ENCODE results near the gene GCC1.
"Not testable (repeated sequence)": the region's sequence is repeated elsewhere in the genome, so short reads cannot be mapped to it uniquely, and the experiment has no call there.

Gene GCC1

DNA sequence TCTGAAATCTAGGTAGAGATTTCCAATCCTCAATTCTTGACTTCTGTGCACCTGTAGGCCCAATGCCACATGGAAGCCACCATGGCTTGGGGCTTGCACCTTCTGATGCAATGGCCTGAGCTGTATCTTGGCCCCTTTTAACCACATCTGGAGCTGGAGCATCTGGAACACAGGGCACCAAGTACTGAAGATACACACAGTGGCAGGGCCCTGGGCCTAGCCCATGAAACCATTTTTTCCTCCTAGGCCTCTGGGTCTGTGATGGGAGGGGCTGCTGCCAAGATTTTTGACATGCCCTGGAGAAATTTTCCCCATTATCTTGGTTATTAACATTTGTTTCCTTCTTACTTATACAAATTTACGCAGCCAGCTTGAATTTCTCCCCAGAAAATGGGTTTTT lies 39.1 kb downstream of the GCC1 start:
- Histone ChIP-seq H3K4me3 (ENCODE audit: low read depth in 1 of 5, low read length in 5 of 5) (no peak overlapping the region), H3K27ac (ENCODE audit: low read depth, low read length) (no peak overlapping the region), H3K9ac (ENCODE audit: low read length in 5 of 5) (no peak overlapping the region), H3K4me1 (ENCODE audit: control insufficient read depth in 5 of 5, insufficient read depth in 5 of 5, low read length in 5 of 5) (no peaks in the 10 kb centered on the region), H3K36me3 (ENCODE audit: control insufficient read depth in 5 of 5, insufficient read depth in 5 of 5, low read length in 5 of 5) (no peaks in the 10 kb centered on the region), H3K27me3 (ENCODE audit: control insufficient read depth in 5 of 5, insufficient read depth in 4 of 5, low read length in 5 of 5) (no peaks in the 10 kb centered on the region), H3K9me3 (ENCODE audit: control insufficient read depth in 5 of 5, low read length in 5 of 5) (peaks cover 0 to 2% (median 0%) of the 10 kb centered on the region in 5 donors)

DNA sequence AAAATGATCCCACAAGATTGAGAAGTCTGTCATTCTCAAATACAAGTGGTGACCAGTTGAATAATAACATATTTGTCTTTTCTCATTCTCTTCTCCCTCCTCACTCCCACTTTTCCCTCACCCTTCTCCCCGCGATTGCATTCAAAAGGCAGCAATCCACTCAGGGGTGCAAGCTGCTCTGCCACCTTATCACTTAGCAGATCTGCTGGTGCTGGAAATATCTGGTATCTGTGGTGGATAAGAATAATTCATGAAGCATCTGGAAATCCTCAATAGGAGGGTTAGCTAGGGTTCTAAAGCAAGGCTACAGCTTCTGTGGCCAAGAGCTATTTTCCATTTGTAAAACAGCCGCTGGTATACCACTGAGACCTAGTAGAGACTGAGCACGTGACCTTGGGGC lies 43.8 kb downstream of the GCC1 start:
- H3K36me3 ChIP-seq (ENCODE audit: control insufficient read depth in 5 of 5, insufficient read depth in 5 of 5, low read length in 5 of 5) = no peaks in the 10 kb centered on the region
- H3K27me3 ChIP-seq (ENCODE audit: control insufficient read depth in 5 of 5, insufficient read depth in 4 of 5, low read length in 5 of 5) = peaks cover 0 to 15% (median 7%) of the 10 kb centered on the region in 5 donors
- peaks cover 0 to 5% (median 0%) of the 10 kb centered on the region in 5 donors for H3K4me1 ChIP-seq (ENCODE audit: control insufficient read depth in 5 of 5, insufficient read depth in 5 of 5, low read length in 5 of 5)
- no peak overlapping the region for H3K4me3 ChIP-seq (ENCODE audit: low read depth in 1 of 5, low read length in 5 of 5)
- peaks cover 0 to 2% (median 0%) of the 10 kb centered on the region in 5 donors for H3K9me3 ChIP-seq (ENCODE audit: control insufficient read depth in 5 of 5, low read length in 5 of 5)
- no peak overlapping the region for H3K9ac ChIP-seq (ENCODE audit: low read length in 5 of 5)
- no peak overlapping the region for H3K27ac ChIP-seq (ENCODE audit: low read depth, low read length)

DNA sequence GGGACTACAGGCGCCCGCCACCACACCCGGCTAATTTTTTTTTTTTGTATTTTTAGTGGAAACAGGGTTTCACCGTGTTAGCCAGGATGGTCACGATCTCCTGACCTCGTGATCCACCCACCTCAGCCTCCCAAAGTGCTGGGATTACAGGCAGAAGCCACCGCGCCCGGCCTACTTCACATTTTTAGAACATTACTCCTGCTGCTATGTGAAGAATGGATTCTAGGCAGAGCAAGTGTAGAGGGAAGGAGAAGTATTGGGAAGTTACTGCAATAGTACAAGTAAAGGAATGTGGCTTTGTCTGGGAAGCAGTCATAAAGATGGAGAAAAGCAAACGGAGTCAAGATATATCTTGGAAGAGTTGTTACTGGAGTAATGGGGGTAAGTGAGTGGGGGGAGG lies 44.9 kb downstream of the GCC1 start:
- H3K9ac ChIP-seq (ENCODE audit: low read length in 5 of 5); H3K4me3 ChIP-seq (ENCODE audit: low read depth in 1 of 5, low read length in 5 of 5); H3K27ac ChIP-seq (ENCODE audit: low read depth, low read length); H3K4me1 ChIP-seq (ENCODE audit: control insufficient read depth in 5 of 5, insufficient read depth in 5 of 5, low read length in 5 of 5); H3K36me3 ChIP-seq (ENCODE audit: control insufficient read depth in 5 of 5, insufficient read depth in 5 of 5, low read length in 5 of 5); H3K9me3 ChIP-seq (ENCODE audit: control insufficient read depth in 5 of 5, low read length in 5 of 5): not testable (repeated sequence)
- H3K27me3 ChIP-seq (ENCODE audit: control insufficient read depth in 5 of 5, insufficient read depth in 4 of 5, low read length in 5 of 5) = peaks cover 0 to 22% (median 10%) of the 10 kb centered on the region in 5 donors

DNA sequence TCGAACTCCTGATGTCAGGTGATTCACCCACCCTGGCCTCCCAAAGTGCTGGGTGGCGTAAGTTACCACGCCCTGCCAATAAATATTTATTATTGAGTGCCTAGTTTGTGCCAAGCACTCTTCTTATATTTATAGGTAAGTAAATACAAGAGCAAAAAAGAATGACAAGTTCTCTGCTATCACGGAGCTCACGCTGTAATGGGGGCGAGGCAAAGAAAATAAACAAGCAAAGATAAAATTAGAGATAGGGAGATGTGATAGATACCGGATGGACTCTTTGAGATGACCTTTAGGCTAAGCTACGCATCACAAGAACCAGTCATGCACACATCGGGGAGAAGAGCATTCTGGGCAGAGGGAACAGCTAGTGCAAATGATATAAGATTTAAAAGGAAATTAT lies 46.3 kb downstream of the GCC1 start:
- no peaks in the 10 kb centered on the region for H3K36me3 ChIP-seq (ENCODE audit: control insufficient read depth in 5 of 5, insufficient read depth in 5 of 5, low read length in 5 of 5)
- no peak overlapping the region for H3K27ac ChIP-seq (ENCODE audit: low read depth, low read length)
- H3K9ac ChIP-seq (ENCODE audit: low read length in 5 of 5) = no peak overlapping the region
- no peak overlapping the region for H3K4me3 ChIP-seq (ENCODE audit: low read depth in 1 of 5, low read length in 5 of 5)
- no peaks in the 10 kb centered on the region for H3K9me3 ChIP-seq (ENCODE audit: control insufficient read depth in 5 of 5, low read length in 5 of 5)
- peaks cover 0 to 32% (median 21%) of the 10 kb centered on the region in 5 donors for H3K27me3 ChIP-seq (ENCODE audit: control insufficient read depth in 5 of 5, insufficient read depth in 4 of 5, low read length in 5 of 5)
- peaks cover 0 to 6% (median 0%) of the 10 kb centered on the region in 5 donors for H3K4me1 ChIP-seq (ENCODE audit: control insufficient read depth in 5 of 5, insufficient read depth in 5 of 5, low read length in 5 of 5)

DNA sequence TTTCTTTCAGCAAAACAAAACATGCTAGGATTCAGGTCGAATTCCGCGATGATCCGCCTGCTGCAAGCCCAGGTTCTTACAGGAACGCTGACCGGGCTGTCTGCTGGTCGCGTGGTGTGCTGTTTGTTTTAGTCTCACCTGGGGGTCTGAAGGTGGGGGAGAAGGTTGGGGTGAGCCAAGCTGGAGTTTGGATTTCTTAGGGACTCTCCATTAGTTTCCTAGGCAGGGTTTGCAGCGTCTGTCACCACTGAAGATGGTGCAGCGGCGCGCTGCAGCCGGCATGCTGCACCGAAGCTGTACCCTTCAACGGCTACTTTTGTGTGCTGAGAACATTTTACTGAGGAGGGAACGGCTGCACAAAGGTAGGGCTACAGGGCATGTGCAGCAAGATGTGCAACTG lies 48.7 kb downstream of the GCC1 start:
- Histone ChIP-seq H3K9ac (ENCODE audit: low read length in 5 of 5) (no peak overlapping the region), H3K27ac (ENCODE audit: low read depth, low read length) (no peak overlapping the region), H3K4me3 (ENCODE audit: low read depth in 1 of 5, low read length in 5 of 5) (no peak overlapping the region)

DNA sequence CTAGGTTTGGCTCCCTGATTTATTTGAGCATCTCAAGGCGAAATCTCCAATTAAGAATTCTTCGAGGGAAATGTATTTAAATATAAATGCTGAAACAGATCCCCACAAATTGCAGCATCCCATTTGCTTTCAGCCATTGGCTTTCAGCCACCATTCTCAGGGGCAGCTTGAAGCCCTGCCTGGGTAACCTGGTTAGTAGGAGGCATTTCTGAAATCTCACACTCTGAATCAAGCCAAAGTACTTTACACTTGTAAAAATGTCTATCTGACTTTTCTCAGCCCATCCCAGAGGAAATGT lies 49.1 kb downstream of the GCC1 start:
- Histone ChIP-seq H3K36me3 (ENCODE audit: control insufficient read depth in 5 of 5, insufficient read depth in 5 of 5, low read length in 5 of 5) (no peaks in the 10 kb centered on the region), H3K9ac (ENCODE audit: low read length in 5 of 5) (no peak overlapping the region), H3K9me3 (ENCODE audit: control insufficient read depth in 5 of 5, low read length in 5 of 5) (no peaks in the 10 kb centered on the region), H3K27ac (ENCODE audit: low read depth, low read length) (no peak overlapping the region), H3K27me3 (ENCODE audit: control insufficient read depth in 5 of 5, insufficient read depth in 4 of 5, low read length in 5 of 5) (peaks cover 6 to 35% (median 21%) of the 10 kb centered on the region in 5 donors), H3K4me1 (ENCODE audit: control insufficient read depth in 5 of 5, insufficient read depth in 5 of 5, low read length in 5 of 5) (peaks cover 0 to 6% (median 0%) of the 10 kb centered on the region in 5 donors), H3K4me3 (ENCODE audit: low read depth in 1 of 5, low read length in 5 of 5) (no peak overlapping the region)

More for the DNA sequence above, 48.7 kb downstream of the GCC1 start:
- Histone ChIP-seq H3K27me3 (ENCODE audit: control insufficient read depth in 5 of 5, insufficient read depth in 4 of 5, low read length in 5 of 5) (peaks cover 6 to 35% (median 21%) of the 10 kb centered on the region in 5 donors), H3K36me3 (ENCODE audit: control insufficient read depth in 5 of 5, insufficient read depth in 5 of 5, low read length in 5 of 5) (no peaks in the 10 kb centered on the region), H3K4me1 (ENCODE audit: control insufficient read depth in 5 of 5, insufficient read depth in 5 of 5, low read length in 5 of 5) (peaks cover 0 to 6% (median 0%) of the 10 kb centered on the region in 5 donors), H3K9me3 (ENCODE audit: control insufficient read depth in 5 of 5, low read length in 5 of 5) (no peaks in the 10 kb centered on the region)

DNA sequence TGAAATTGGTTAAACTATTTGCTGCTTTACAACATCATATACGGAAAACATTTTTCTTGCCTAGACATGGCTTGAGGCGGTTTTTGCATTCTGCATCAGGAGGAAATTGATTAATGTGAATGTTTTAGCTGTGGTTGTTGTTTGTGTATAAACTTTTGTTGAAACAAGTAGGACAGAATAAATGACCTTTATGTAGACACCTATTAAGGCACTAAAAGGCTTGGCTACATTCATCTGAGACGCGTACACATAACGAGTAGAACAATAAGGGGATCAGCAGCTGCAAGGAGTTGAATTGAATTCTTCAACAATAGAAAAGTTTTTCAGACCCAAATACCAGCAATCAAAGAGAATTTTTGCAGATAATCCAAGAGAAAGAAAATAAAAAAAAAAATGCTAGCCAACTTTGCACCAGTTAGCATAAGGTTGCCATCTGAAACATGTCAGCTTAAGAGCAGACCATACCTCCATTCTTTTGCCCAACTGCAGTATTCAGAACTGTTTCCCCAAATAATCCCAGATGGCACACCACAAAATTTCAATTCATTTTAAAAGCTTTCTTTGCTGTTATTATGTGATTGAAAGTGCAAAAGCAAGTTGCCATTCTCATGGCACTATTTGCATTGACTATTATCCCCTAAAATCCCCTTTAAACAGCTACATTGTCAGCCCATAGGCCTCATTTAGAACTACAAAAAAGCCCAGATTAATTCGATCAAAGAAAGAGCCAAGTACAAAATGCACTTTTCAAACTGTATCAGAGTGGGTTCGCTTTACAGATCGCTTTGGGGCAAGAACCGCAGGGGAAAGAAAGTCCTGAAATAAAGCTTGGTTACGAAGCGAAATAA lies 49.6 kb downstream of the GCC1 start:
- Histone ChIP-seq H3K9ac (ENCODE audit: low read length in 5 of 5) (no peak overlapping the region), H3K9me3 (ENCODE audit: control insufficient read depth in 5 of 5, low read length in 5 of 5) (peaks cover 0 to under 1% (median 0%) of the 10 kb centered on the region in 5 donors), H3K36me3 (ENCODE audit: control insufficient read depth in 5 of 5, insufficient read depth in 5 of 5, low read length in 5 of 5) (no peaks in the 10 kb centered on the region), H3K4me1 (ENCODE audit: control insufficient read depth in 5 of 5, insufficient read depth in 5 of 5, low read length in 5 of 5) (peaks cover 0 to 6% (median 0%) of the 10 kb centered on the region in 5 donors), H3K27ac (ENCODE audit: low read depth, low read length) (no peak overlapping the region), H3K27me3 (ENCODE audit: control insufficient read depth in 5 of 5, insufficient read depth in 4 of 5, low read length in 5 of 5) (peaks cover 6 to 35% (median 21%) of the 10 kb centered on the region in 5 donors), H3K4me3 (ENCODE audit: low read depth in 1 of 5, low read length in 5 of 5) (no peak overlapping the region)

DNA sequence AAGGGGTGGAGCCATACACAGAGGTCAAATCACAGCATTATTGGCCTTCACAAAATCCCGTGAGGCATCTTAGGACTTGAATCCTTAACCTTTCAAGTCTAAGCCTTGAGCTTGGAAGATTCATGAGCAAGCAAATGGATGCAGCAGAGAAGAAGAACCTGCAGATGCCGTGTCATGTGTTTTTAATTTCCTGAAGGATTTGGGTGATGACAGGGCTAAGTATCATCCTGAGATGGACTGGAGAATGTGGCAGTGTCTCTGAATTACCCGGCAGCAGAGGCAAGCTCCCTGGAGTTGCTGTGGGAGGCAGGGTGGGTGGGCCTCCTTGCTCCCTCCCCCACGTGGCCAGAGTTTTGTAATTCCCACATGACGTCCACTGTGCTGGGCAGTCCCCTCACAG lies 50.8 kb downstream of the GCC1 start:
- Histone ChIP-seq H3K4me3 (ENCODE audit: low read depth in 1 of 5, low read length in 5 of 5) (no peak overlapping the region), H3K9ac (ENCODE audit: low read length in 5 of 5) (no peak overlapping the region), H3K9me3 (ENCODE audit: control insufficient read depth in 5 of 5, low read length in 5 of 5) (peaks cover 0 to 9% (median 0%) of the 10 kb centered on the region in 5 donors), H3K27me3 (ENCODE audit: control insufficient read depth in 5 of 5, insufficient read depth in 4 of 5, low read length in 5 of 5) (peaks cover 6 to 35% (median 21%) of the 10 kb centered on the region in 5 donors), H3K36me3 (ENCODE audit: control insufficient read depth in 5 of 5, insufficient read depth in 5 of 5, low read length in 5 of 5) (no peaks in the 10 kb centered on the region), H3K27ac (ENCODE audit: low read depth, low read length) (no peak overlapping the region), H3K4me1 (ENCODE audit: control insufficient read depth in 5 of 5, insufficient read depth in 5 of 5, low read length in 5 of 5) (peaks cover 0 to 6% (median 0%) of the 10 kb centered on the region in 5 donors)

DNA sequence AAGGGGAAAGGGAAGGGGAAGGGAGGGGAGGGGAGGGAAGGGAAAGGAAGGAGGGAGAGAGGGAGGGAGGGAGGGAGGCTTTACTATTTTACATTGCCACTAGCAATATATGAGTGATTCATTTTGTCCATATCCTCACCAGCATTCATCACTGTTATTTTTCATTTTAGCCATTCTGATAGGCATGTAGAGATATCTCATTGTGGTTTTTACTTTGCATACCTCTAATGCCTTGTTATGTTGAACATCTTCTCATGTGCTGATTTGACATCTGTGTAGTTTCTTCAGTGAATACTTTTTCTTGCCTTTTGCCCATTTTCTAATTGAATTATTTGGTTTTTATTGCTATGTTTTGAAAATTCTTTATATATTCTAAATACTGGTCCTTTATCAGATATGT lies 52.7 kb downstream of the GCC1 start:
- H3K9me3 ChIP-seq (ENCODE audit: control insufficient read depth in 5 of 5, low read length in 5 of 5) = peaks cover 0 to 16% (median 3%) of the 10 kb centered on the region in 5 donors
- no peak overlapping the region for H3K4me3 ChIP-seq (ENCODE audit: low read depth in 1 of 5, low read length in 5 of 5)
- H3K27me3 ChIP-seq (ENCODE audit: control insufficient read depth in 5 of 5, insufficient read depth in 4 of 5, low read length in 5 of 5) = peaks cover 6 to 31% (median 18%) of the 10 kb centered on the region in 5 donors
- H3K4me1 ChIP-seq (ENCODE audit: control insufficient read depth in 5 of 5, insufficient read depth in 5 of 5, low read length in 5 of 5) = peaks cover 0 to 6% (median 0%) of the 10 kb centered on the region in 5 donors
- H3K27ac ChIP-seq (ENCODE audit: low read depth, low read length) = no peak overlapping the region
- H3K9ac ChIP-seq (ENCODE audit: low read length in 5 of 5) = no peak overlapping the region
- H3K36me3 ChIP-seq (ENCODE audit: control insufficient read depth in 5 of 5, insufficient read depth in 5 of 5, low read length in 5 of 5) = no peaks in the 10 kb centered on the region

DNA sequence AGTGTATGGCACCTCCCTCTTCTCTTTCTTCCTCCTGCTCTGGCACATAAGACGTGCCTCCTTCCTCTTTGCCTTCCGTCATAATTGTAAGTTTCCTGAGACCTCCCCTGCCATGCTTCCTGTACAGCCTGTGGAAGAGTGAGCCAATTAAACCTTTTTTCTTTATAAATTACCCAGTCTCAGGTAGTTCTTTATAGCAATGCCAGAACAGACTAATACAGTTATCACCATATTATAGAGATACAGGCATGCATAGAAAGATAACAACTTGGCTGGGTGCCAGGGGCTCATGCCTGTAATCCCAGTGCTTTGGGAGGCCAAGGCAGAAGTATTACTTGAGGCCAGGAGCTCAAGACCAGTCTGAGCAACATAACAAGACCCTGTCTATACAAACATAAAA lies 53.2 kb downstream of the GCC1 start:
- Histone ChIP-seq H3K4me3 (ENCODE audit: low read depth in 1 of 5, low read length in 5 of 5) (no peak overlapping the region), H3K27me3 (ENCODE audit: control insufficient read depth in 5 of 5, insufficient read depth in 4 of 5, low read length in 5 of 5) (peaks cover 6 to 26% (median 16%) of the 10 kb centered on the region in 5 donors), H3K9me3 (ENCODE audit: control insufficient read depth in 5 of 5, low read length in 5 of 5) (peaks cover 0 to 16% (median 3%) of the 10 kb centered on the region in 5 donors), H3K36me3 (ENCODE audit: control insufficient read depth in 5 of 5, insufficient read depth in 5 of 5, low read length in 5 of 5) (no peaks in the 10 kb centered on the region), H3K4me1 (ENCODE audit: control insufficient read depth in 5 of 5, insufficient read depth in 5 of 5, low read length in 5 of 5) (peaks cover 0 to 6% (median 0%) of the 10 kb centered on the region in 5 donors), H3K27ac (ENCODE audit: low read depth, low read length) (no peak overlapping the region), H3K9ac (ENCODE audit: low read length in 5 of 5) (no peak overlapping the region)
